Ovary (tissue), 9 donors: Measurements from ENCODE around the gene SERINC3. TPM values are rescaled to one million over a fixed set of nuclear protein-coding genes. Genes with fewer than 3 reads are reported as not detected.

Source experiments
- DNase-seq, 5 donors: peaks; one replicate each; pipeline ENCODE4 v3.0.0-alpha.2; 2019 to 2020
- H3K27ac ChIP-seq, 2 donors: fragments of 200-600 bp; one replicate each; pipeline versions ENCODE4 v1.5.1 to v1.8.0; 2019 to 2022
- H3K27me3 ChIP-seq: fragments of 200-600 bp; one replicate; pipeline ENCODE4 v1.8.0; 2022
- H3K36me3 ChIP-seq: fragments of 200-600 bp; sonication (generic); one replicate; pipeline ENCODE4 v1.5.1; 2019
- H3K4me1 ChIP-seq: one replicate; pipeline ENCODE4 v1.8.1; 2013; ENCODE audit warnings: mild to moderate bottlenecking, moderate library complexity; ENCODE audit not compliant: insufficient read depth
- H3K4me3 ChIP-seq: fragments of 200-600 bp; sonication (generic); one replicate; pipeline ENCODE4 v1.5.1; 2017
- H3K9me3 ChIP-seq, 2 donors: fragments of 200-600 bp in 1 of 2; sonication (generic) in 1 of 2; one replicate each; pipeline versions ENCODE4 v1.5.1 to v1.8.1; 2013 to 2019; ENCODE audit warnings: mild to moderate bottlenecking in 1 of 2, moderate library complexity in 1 of 2
- CTCF ChIP-seq, 3 donors: fragments of 450-650 bp in 2 of 3; fragments of 200-600 bp in 1 of 3; IDR thresholded peaks; one replicate each; pipeline versions ENCODE4 v1.5.1 to v1.8.0; 2016 to 2022; ENCODE audit warnings: antibody characterized with exemption in 3 of 3, mild to moderate bottlenecking in 1 of 3
- EP300 ChIP-seq: sonication (generic); formaldehyde crosslinking; IDR thresholded peaks from one replicate; pipeline ENCODE4 v1.6.1; 2017; ENCODE audit warnings: antibody characterized with exemption
- POLR2A ChIP-seq: fragments of 450-650 bp; IDR thresholded peaks from one replicate; pipeline ENCODE4 v1.6.1; 2017; ENCODE audit warnings: antibody characterized with exemption, mild to moderate bottlenecking, moderate library complexity
- WGBS, 3 donors: extraction: QIAGEN DNeasy Blood & Tissue Kit in 1 of 3; methylation state at CpG; one replicate each; pipeline versions ENCODE4 v1.1.5 to v1.1.7; 2013 to 2017; 5-methylcytosine and 5-hydroxymethylcytosine counted together
- intact Hi-C, 4 donors: fragments of 100-400 bp; cut with DNase I; formaldehyde crosslinking; loops; one replicate each; pipeline versions ENCODE4 v1.11.0 to v1.15.1; 2022 to 2023
- polyA plus RNA-seq, 2 donors: library from polyadenylated mRNA; stranded (reverse); fragments of 200-250 nt in 1 of 2; fragments of 350-450 nt in 1 of 2; fragmentation: Illumina TruSeq in 1 of 2; extraction: RNeasy Lipid Tissue Mini Kit (QIAGEN cat#74804) in 1 of 2; gene quantifications; one replicate each; pipeline ENCODE4 v1.2.3, GENCODE V29; 2013 to 2014
- total RNA-seq, 7 donors: library from RNA; depleted of rRNA in 2 of 7; stranded (reverse); fragments of >200 nt in 2 of 7; fragmentation: NEBNext Ultra II Directional in 3 of 7; extraction: Animal tissue kit (Norgen Biotek cat#: 25700) in 3 of 7; gene quantifications; one replicate each; pipeline versions ENCODE4 v1.1.0 to v1.2.4, GENCODE V29; 2016 to 2023
- donor health status: DM: no; HTN: no; CAD: no; lungs with moderate emphysema.
- donor health status: DM: no; HTN: no; CAD: no.
- donor health status: Bipolar disorder and iron deficiency.
- donor health status: DM: yes; HTN: yes; CAD: no.
- donor health status: DM: no; HTN: no; CAD: no.
- donor health status: DM: yes; HTN: yes; CAD: no.

The SERINC3 gene
- total and polyA plus RNA-seq, 9 donors = 52.1 to 171 (median 90.1) TPM

- peak overlapping the region; percentile 99 for H3K4me3 ChIP-seq
- WGBS, 3 donors = 51 to 56% (median 51%) methylated on average over 3 of the region's 3 CpGs
- peaks cover 13% of the 10 kb centered on the region for H3K4me1 ChIP-seq
- H3K27me3 ChIP-seq = no peaks in the 10 kb centered on the region
- H3K9me3 ChIP-seq = no peaks in the 10 kb centered on the region
- H3K36me3 ChIP-seq = no peaks in the 10 kb centered on the region
- intact Hi-C loops = no loop called here
- TF ChIP-seq CTCF (IDR thresholded peaks at IDR 0.05) = no peak
- TF ChIP-seq EP300 = no peak
- no peak for TF ChIP-seq POLR2A
- DNase-seq = no peak
- H3K27ac ChIP-seq = peak overlapping the region; percentile 95 to 97
These were observed 989 bp downstream of the SERINC3 start for GRCh38 chr20:44520881-44521280.

- 40 to 46% (median 44%) methylated on average over 3 of the region's 3 CpGs for WGBS, 3 donors
- H3K27me3 ChIP-seq = no peaks in the 10 kb centered on the region
- peaks cover 15% of the 10 kb centered on the region for H3K4me1 ChIP-seq
These were observed 3.6 kb downstream of the SERINC3 start for GRCh38 chr20:44518248-44518647.

GRCh38 chr20:44517454-44517853, 4.4 kb downstream of the SERINC3 start:
- Histone ChIP-seq H3K4me3 (no peak overlapping the region), H3K9me3 (no peaks in the 10 kb centered on the region), H3K4me1 (peaks cover 15% of the 10 kb centered on the region), H3K27me3 (no peaks in the 10 kb centered on the region), H3K27ac (no peak overlapping the region), H3K36me3 (no peaks in the 10 kb centered on the region)
- WGBS, 3 donors = 78 to 82% (median 79%) methylated on average over 3 of the region's 3 CpGs
- no peak for DNase-seq
- TF ChIP-seq CTCF (IDR thresholded peaks at IDR 0.05) (no peak), POLR2A (no peak), EP300 (no peak)
- intact Hi-C loops = no loop called here

More at GRCh38 chr20:44518248-44518647, 3.6 kb downstream of the SERINC3 start:
- H3K4me3 ChIP-seq = no peak overlapping the region
- TF ChIP-seq EP300 = no peak
- H3K27ac ChIP-seq = no peak overlapping the region
- no peaks in the 10 kb centered on the region for H3K36me3 ChIP-seq
- no peaks in the 10 kb centered on the region for H3K9me3 ChIP-seq
- intact Hi-C loops = no loop called here
- no peak for DNase-seq

GRCh38 chr20:44516491-44516890, 5.4 kb downstream of the SERINC3 start:
- WGBS, 3 donors = 60 to 72% (median 63%) methylated on average over 7 of the region's 7 CpGs
- H3K27me3 ChIP-seq = no peaks in the 10 kb centered on the region
- H3K4me1 ChIP-seq = peaks cover 15% of the 10 kb centered on the region
- no peak overlapping the region for H3K27ac ChIP-seq
- H3K4me3 ChIP-seq = no peak overlapping the region
- no peaks in the 10 kb centered on the region for H3K36me3 ChIP-seq
- DNase-seq = no peak
- TF ChIP-seq CTCF (IDR thresholded peaks at IDR 0.05) = no peak
- TF ChIP-seq POLR2A = no peak
- TF ChIP-seq EP300 = no peak
- intact Hi-C loops = no loop called here
- H3K9me3 ChIP-seq = no peaks in the 10 kb centered on the region

- Histone ChIP-seq H3K9me3 (no peaks in the 10 kb centered on the region), H3K36me3 (no peaks in the 10 kb centered on the region), H3K4me3 (no peak overlapping the region), H3K27me3 (no peaks in the 10 kb centered on the region), H3K27ac (no peak overlapping the region), H3K4me1 (peaks cover 4% of the 10 kb centered on the region)
- intact Hi-C loops = no loop called here
- 84 to 88% (median 86%) methylated on average over 10 of the region's 10 CpGs for WGBS, 3 donors
- no peak for DNase-seq
- no peak for TF ChIP-seq POLR2A
- TF ChIP-seq EP300 = no peak
- no peak for TF ChIP-seq CTCF (IDR thresholded peaks at IDR 0.05)
These were observed 8.0 kb downstream of the SERINC3 start for GRCh38 chr20:44513871-44514270.
